H1 (cell line): ENCODE data around the gene OPRD1. TPM values are rescaled to one million over a fixed set of nuclear protein-coding genes. Genes with fewer than 3 reads are reported as not detected.

ENCODE experiments used
- EP300 ChIP-seq, 2 experiments: IDR thresholded peaks; 1 replicate in 1 of 2; 2 replicates in 1 of 2; pipeline ENCODE4 v1.6.1; 2011 to 2012; ENCODE audit warnings: low read depth in 2 of 2, low read length in 2 of 2, mild to moderate bottlenecking in 2 of 2, borderline replicate concordance in 1 of 2, inconsistent platforms in 1 of 2, moderate library complexity in 1 of 2
- FOSL1 ChIP-seq: IDR thresholded peaks from 2 replicates; pipeline ENCODE4 v1.6.1; 2011; ENCODE audit warnings: mild to moderate bottlenecking, low read depth, low read length, moderate library complexity; ENCODE audit not compliant: insufficient read depth
- polyA plus RNA-seq, 7 experiments: library from polyadenylated mRNA; depleted of rRNA in 3 of 7; stranded (reverse) in 5 of 7; unstranded in 2 of 7; fragments of >200 nt in 5 of 7; fragments of 200-250 nt in 2 of 7; gene quantifications; 1 replicate in 5 of 7; 2 replicates in 1 of 7; 4 replicates in 1 of 7; pipeline versions ENCODE4 v1.2.1 to v1.2.3, GENCODE V29; 2011 to 2013; ENCODE audit warnings: missing spikeins in 2 of 7, mixed read lengths in 2 of 7
- total RNA-seq: library from RNA; stranded (reverse); fragmentation: NEBNext Ultra II Directional; extraction: Animal tissue kit (Norgen Biotek cat#: 25700); gene quantifications from 2 replicates; pipeline ENCODE4 v1.2.1, GENCODE V29; 2021
- TF ChIP-seq, protein P1 (sequence below): fragments of 300-600 bp; sonication (generic); IDR thresholded peaks from 2 replicates; pipeline ENCODE4 v1.7.1; 2012; ENCODE audit warnings: low read length, moderate library complexity, mild to moderate bottlenecking, inconsistent platforms; ENCODE audit not compliant: insufficient replicate concordance

OPRD1 gene
- total and polyA plus RNA-seq, 2 of the 8 experiments (the other 6 are each of a cell fraction or from before 2014, with no cell fraction given), result 2.6 to 3.7 TPM

DNA sequence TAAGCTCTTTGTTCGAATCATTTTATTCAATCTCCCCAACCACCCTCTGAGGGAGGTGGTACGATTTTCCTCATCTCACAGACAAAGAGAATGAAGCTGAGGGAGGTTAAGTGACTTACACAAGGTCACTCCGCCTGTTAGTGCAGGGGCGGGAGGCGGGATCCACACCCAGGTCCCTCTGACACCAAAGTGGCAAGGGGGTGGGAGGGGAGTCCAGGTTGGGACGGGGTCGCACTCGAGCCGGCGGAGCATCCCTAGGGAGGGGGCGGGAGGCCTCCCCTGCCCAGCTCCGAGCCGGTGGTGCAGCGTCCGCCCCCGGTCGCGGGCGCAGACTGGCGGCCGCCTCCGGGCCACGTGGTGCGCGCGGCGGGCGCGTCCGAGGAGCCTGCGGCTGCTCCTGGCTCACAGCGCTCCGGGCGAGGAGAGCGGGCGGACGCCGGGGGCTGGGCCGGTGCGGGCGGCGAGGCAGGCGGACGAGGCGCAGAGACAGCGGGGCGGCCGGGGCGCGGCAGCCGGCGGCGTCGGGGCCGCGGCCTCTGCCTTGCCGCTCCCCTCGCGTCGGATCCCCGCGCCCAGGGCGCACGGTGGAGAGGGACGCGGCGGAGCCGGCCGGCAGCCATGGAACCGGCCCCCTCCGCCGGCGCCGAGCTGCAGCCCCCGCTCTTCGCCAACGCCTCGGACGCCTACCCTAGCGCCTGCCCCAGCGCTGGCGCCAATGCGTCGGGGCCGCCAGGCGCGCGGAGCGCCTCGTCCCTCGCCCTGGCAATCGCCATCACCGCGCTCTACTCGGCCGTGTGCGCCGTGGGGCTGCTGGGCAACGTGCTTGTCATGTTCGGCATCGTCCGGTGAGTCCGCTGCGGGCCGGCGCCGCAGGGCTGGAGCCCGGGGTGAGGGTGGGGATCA lies at the start of gene OPRD1 (continued):
- TF ChIP-seq, protein P1, sequence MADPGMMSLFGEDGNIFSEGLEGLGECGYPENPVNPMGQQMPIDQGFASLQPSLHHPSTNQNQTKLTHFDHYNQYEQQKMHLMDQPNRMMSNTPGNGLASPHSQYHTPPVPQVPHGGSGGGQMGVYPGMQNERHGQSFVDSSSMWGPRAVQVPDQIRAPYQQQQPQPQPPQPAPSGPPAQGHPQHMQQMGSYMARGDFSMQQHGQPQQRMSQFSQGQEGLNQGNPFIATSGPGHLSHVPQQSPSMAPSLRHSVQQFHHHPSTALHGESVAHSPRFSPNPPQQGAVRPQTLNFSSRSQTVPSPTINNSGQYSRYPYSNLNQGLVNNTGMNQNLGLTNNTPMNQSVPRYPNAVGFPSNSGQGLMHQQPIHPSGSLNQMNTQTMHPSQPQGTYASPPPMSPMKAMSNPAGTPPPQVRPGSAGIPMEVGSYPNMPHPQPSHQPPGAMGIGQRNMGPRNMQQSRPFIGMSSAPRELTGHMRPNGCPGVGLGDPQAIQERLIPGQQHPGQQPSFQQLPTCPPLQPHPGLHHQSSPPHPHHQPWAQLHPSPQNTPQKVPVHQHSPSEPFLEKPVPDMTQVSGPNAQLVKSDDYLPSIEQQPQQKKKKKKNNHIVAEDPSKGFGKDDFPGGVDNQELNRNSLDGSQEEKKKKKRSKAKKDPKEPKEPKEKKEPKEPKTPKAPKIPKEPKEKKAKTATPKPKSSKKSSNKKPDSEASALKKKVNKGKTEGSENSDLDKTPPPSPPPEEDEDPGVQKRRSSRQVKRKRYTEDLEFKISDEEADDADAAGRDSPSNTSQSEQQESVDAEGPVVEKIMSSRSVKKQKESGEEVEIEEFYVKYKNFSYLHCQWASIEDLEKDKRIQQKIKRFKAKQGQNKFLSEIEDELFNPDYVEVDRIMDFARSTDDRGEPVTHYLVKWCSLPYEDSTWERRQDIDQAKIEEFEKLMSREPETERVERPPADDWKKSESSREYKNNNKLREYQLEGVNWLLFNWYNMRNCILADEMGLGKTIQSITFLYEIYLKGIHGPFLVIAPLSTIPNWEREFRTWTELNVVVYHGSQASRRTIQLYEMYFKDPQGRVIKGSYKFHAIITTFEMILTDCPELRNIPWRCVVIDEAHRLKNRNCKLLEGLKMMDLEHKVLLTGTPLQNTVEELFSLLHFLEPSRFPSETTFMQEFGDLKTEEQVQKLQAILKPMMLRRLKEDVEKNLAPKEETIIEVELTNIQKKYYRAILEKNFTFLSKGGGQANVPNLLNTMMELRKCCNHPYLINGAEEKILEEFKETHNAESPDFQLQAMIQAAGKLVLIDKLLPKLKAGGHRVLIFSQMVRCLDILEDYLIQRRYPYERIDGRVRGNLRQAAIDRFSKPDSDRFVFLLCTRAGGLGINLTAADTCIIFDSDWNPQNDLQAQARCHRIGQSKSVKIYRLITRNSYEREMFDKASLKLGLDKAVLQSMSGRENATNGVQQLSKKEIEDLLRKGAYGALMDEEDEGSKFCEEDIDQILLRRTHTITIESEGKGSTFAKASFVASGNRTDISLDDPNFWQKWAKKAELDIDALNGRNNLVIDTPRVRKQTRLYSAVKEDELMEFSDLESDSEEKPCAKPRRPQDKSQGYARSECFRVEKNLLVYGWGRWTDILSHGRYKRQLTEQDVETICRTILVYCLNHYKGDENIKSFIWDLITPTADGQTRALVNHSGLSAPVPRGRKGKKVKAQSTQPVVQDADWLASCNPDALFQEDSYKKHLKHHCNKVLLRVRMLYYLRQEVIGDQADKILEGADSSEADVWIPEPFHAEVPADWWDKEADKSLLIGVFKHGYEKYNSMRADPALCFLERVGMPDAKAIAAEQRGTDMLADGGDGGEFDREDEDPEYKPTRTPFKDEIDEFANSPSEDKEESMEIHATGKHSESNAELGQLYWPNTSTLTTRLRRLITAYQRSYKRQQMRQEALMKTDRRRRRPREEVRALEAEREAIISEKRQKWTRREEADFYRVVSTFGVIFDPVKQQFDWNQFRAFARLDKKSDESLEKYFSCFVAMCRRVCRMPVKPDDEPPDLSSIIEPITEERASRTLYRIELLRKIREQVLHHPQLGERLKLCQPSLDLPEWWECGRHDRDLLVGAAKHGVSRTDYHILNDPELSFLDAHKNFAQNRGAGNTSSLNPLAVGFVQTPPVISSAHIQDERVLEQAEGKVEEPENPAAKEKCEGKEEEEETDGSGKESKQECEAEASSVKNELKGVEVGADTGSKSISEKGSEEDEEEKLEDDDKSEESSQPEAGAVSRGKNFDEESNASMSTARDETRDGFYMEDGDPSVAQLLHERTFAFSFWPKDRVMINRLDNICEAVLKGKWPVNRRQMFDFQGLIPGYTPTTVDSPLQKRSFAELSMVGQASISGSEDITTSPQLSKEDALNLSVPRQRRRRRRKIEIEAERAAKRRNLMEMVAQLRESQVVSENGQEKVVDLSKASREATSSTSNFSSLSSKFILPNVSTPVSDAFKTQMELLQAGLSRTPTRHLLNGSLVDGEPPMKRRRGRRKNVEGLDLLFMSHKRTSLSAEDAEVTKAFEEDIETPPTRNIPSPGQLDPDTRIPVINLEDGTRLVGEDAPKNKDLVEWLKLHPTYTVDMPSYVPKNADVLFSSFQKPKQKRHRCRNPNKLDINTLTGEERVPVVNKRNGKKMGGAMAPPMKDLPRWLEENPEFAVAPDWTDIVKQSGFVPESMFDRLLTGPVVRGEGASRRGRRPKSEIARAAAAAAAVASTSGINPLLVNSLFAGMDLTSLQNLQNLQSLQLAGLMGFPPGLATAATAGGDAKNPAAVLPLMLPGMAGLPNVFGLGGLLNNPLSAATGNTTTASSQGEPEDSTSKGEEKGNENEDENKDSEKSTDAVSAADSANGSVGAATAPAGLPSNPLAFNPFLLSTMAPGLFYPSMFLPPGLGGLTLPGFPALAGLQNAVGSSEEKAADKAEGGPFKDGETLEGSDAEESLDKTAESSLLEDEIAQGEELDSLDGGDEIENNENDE, result no peak
- TF ChIP-seq EP300 (IDR thresholded peaks at IDR 0.05; ENCODE audit: borderline replicate concordance in 1 of 2, low read depth in 2 of 2, low read length in 2 of 2) (no peak), FOSL1 (no peak)
